Measurements from ENCODE around the gene DICER1.

DNA sequence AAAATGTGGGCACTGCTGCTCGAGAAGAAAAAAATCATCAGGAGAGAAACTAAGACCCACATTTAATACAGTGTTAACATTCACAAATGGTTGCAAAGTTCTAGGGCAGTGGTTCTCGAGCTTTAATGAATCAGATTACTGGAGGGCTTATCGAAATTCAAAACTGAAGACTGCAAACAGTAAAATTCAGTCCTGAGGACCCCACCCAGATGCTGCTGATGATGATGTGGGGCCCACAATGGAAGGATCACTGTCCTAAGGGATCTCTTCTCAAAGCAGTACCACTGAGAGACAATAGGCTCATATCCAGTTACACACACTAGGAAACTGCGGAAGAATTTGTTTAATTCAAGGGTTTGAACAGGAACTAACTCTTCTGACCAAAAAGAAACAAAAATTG lies 31.4 kb downstream of the DICER1 start:
- TF ChIP-seq POLR2AphosphoS5 (IDR thresholded peaks at IDR 0.05; ENCODE audit: low read depth) (no peak), GABPA (IDR thresholded peaks at IDR 0.05; ENCODE audit: low read depth) (no peak), SPI1 (IDR thresholded peaks at IDR 0.05; ENCODE audit: borderline replicate concordance, low read depth) (no peak)
- TF ChIP-seq, protein P1, sequence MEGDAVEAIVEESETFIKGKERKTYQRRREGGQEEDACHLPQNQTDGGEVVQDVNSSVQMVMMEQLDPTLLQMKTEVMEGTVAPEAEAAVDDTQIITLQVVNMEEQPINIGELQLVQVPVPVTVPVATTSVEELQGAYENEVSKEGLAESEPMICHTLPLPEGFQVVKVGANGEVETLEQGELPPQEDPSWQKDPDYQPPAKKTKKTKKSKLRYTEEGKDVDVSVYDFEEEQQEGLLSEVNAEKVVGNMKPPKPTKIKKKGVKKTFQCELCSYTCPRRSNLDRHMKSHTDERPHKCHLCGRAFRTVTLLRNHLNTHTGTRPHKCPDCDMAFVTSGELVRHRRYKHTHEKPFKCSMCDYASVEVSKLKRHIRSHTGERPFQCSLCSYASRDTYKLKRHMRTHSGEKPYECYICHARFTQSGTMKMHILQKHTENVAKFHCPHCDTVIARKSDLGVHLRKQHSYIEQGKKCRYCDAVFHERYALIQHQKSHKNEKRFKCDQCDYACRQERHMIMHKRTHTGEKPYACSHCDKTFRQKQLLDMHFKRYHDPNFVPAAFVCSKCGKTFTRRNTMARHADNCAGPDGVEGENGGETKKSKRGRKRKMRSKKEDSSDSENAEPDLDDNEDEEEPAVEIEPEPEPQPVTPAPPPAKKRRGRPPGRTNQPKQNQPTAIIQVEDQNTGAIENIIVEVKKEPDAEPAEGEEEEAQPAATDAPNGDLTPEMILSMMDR (IDR thresholded peaks at IDR 0.05; ENCODE audit: insufficient read depth, low read length) = no peak
